Osteoblast (primary cell): ENCODE data around the gene MAP1A. TPM values are rescaled to one million over a fixed set of nuclear protein-coding genes. Genes with fewer than 3 reads are reported as not detected.

Experiments
- DNase-seq: peaks from one replicate; pipeline ENCODE4 v3.0.0; 2011; ENCODE audit warnings: low spot score, mixed read lengths; ENCODE audit not compliant: insufficient read length; ENCODE audit errors: missing footprints
- H2AFZ ChIP-seq: 2 replicates; pipeline ENCODE4 v1.6.0; 2011; ENCODE audit warnings: mild to moderate bottlenecking, low read length
- H3K27ac ChIP-seq: 2 replicates; pipeline ENCODE4 v1.5.1; 2011; ENCODE audit warnings: mild to moderate bottlenecking, low read depth, low read length, moderate library complexity
- H3K27me3 ChIP-seq: 2 replicates; pipeline ENCODE4 v1.6.0; 2012; ENCODE audit warnings: mild to moderate bottlenecking, control low read depth, inconsistent platforms, low read length, moderate library complexity; ENCODE audit not compliant: insufficient read depth
- H3K36me3 ChIP-seq: 2 replicates; pipeline ENCODE4 v1.5.1; 2011; ENCODE audit warnings: mild to moderate bottlenecking, low read length, control low read depth, moderate library complexity; ENCODE audit not compliant: insufficient read depth
- H3K4me1 ChIP-seq: 2 replicates; pipeline ENCODE4 v1.5.1; 2011; ENCODE audit warnings: mild to moderate bottlenecking, low read length, control low read depth, moderate library complexity; ENCODE audit not compliant: insufficient read depth
- H3K4me2 ChIP-seq: 2 replicates; pipeline ENCODE4 v1.6.0; 2011; ENCODE audit warnings: mild to moderate bottlenecking, low read length; ENCODE audit not compliant: insufficient read depth
- H3K4me3 ChIP-seq: fragments of 200-600 bp; sonication (generic); 3 replicates; pipeline ENCODE4 v1.5.1; 2012; ENCODE audit warnings: mild to moderate bottlenecking, low read length, inconsistent platforms; ENCODE audit not compliant: insufficient read depth
- H3K79me2 ChIP-seq: 2 replicates; pipeline ENCODE4 v1.6.0; 2012; ENCODE audit warnings: mild to moderate bottlenecking, low read length, control low read depth, inconsistent platforms; ENCODE audit not compliant: insufficient read depth
- H3K9me3 ChIP-seq: 2 replicates; pipeline ENCODE4 v1.5.1; 2011; ENCODE audit warnings: low read depth, low read length, control low read depth
- H4K20me1 ChIP-seq: 2 replicates; pipeline ENCODE4 v1.6.0; 2012; ENCODE audit warnings: mild to moderate bottlenecking, low read length, control low read depth; ENCODE audit not compliant: insufficient read depth
- CTCF ChIP-seq: IDR thresholded peaks from 2 replicates; pipeline ENCODE4 v1.5.1; 2011; ENCODE audit warnings: mild to moderate bottlenecking, low read depth, low read length, moderate library complexity; ENCODE audit errors: extremely low read depth
- total RNA-seq: library from RNA; depleted of rRNA; stranded (reverse); fragments of >200 nt; gene quantifications from 2 replicates; pipeline ENCODE4 v1.2.3, GENCODE V29; 2012

MAP1A gene
- total RNA-seq, 1 donor: 117 TPM

GRCh38 chr15:43498990-43499389 lies 18.4 kb upstream of the MAP1A start:
- no peak overlapping the region for H3K4me3 ChIP-seq
- no peak overlapping the region for H3K27ac ChIP-seq
- H3K4me1 ChIP-seq: no peaks in the 10 kb centered on the region
- H3K4me2 ChIP-seq: no peak overlapping the region
- TF ChIP-seq CTCF: no peak
- no peaks in the 10 kb centered on the region for H3K27me3 ChIP-seq
- DNase-seq: no peak
- no peaks in the 10 kb centered on the region for H3K9me3 ChIP-seq
- no peak overlapping the region for H2AFZ ChIP-seq
- H3K79me2 ChIP-seq: no peaks in the 10 kb centered on the region
- no peaks in the 10 kb centered on the region for H4K20me1 ChIP-seq
- H3K36me3 ChIP-seq: no peaks in the 10 kb centered on the region

- Histone ChIP-seq H3K4me3 (no peak overlapping the region), H3K27ac (no peak overlapping the region), H3K79me2 (no peaks in the 10 kb centered on the region), H3K9me3 (no peaks in the 10 kb centered on the region), H3K4me2 (no peak overlapping the region), H2AFZ (no peak overlapping the region), H4K20me1 (no peaks in the 10 kb centered on the region), H3K36me3 (no peaks in the 10 kb centered on the region), H3K4me1 (no peaks in the 10 kb centered on the region), H3K27me3 (no peaks in the 10 kb centered on the region)
- TF ChIP-seq CTCF: no peak
- DNase-seq: no peak
These were observed 17.8 kb upstream of the MAP1A start for GRCh38 chr15:43499635-43500034.

GRCh38 chr15:43505738-43506137 lies 11.7 kb upstream of the MAP1A start:
- Histone ChIP-seq H2AFZ (no peak overlapping the region), H3K4me3 (no peak overlapping the region), H3K4me2 (peak overlapping the region; percentile 24), H3K9me3 (no peaks in the 10 kb centered on the region), H4K20me1 (no peaks in the 10 kb centered on the region), H3K79me2 (no peaks in the 10 kb centered on the region), H3K36me3 (no peaks in the 10 kb centered on the region), H3K27me3 (no peaks in the 10 kb centered on the region), H3K27ac (no peak overlapping the region), H3K4me1 (peaks cover 34% of the 10 kb centered on the region)
- DNase-seq: no peak
- no peak for TF ChIP-seq CTCF

GRCh38 chr15:43508421-43508820 lies 9.0 kb upstream of the MAP1A start:
- no peaks in the 10 kb centered on the region for H3K9me3 ChIP-seq
- peaks cover 2% of the 10 kb centered on the region for H3K79me2 ChIP-seq
- peak overlapping the region; percentile 52 for H3K27ac ChIP-seq
- TF ChIP-seq CTCF: no peak
- H3K4me2 ChIP-seq: no peak overlapping the region
- DNase-seq: no peak
- no peaks in the 10 kb centered on the region for H3K27me3 ChIP-seq
- no peak overlapping the region for H3K4me3 ChIP-seq
- H3K36me3 ChIP-seq: no peaks in the 10 kb centered on the region
- H2AFZ ChIP-seq: no peak overlapping the region
- no peaks in the 10 kb centered on the region for H4K20me1 ChIP-seq
- peaks cover 46% of the 10 kb centered on the region for H3K4me1 ChIP-seq
